ENCODE data around the gene IKZF2.

- TF ChIP-seq POLR2A (IDR thresholded peaks at IDR 0.05) (no peak), CTCF (IDR thresholded peaks at IDR 0.05) (no peak)
Measured at GRCh38 chr2:213199871-213200270, 48.5 kb upstream of the IKZF2 start.

Measured in heart left ventricle (tissue), 13 donors.